HG02798 (cell line): ENCODE data around the gene MT1HL1.
"Not testable (repeated sequence)": the region's sequence is repeated elsewhere in the genome, so short reads cannot be mapped to it uniquely, and the experiment has no call there.

Experiments
- ATAC-seq: cut with Tn5 transposase; IDR thresholded peaks from one replicate; pipeline ENCODE4 v1.9.1; 2021; ENCODE audit warnings: mild to moderate bottlenecking; ENCODE audit not compliant: unreplicated experiment, poor library complexity

MT1HL1 gene

DNA sequence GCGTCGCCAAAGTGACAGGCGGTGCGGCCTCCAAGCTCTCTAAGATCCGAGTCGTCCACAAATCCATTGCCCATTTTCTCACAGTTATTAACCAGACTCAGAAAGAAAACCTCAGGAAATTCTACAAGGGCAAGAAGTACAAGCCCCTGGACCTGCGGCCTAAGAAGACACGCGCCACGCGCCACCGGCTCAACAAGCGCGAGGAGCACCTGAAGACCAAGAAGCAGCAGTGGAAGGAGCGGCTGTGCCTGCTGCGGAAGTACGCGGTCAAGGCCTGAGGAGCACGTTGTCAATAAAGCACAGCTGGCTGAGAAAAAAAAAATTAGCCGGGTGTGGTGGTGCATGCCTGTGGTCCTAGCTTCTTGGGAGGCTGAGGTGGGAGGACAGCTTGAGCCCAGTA is 22.8 kb downstream of the MT1HL1 start:
- ATAC-seq = not testable (repeated sequence)

DNA sequence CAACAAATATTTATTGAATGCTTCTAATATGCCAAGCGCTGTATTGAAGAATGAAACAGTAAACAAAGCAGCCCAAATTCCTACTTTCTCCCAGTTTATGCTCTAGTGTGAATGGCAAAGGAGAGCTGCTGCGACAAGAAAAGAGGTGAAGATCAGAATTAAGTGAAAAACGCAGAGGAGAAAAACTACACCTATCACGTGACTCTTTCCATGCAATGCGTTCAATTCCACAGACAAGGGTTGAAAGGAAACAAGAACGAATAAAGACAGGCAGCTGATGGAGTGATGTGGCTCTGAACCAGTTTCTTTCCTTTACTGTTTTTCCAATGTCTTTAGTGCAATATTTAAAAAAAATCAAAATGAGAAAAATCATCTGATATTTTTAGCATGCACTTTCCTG is 23.6 kb downstream of the MT1HL1 start:
- no peak for ATAC-seq

DNA sequence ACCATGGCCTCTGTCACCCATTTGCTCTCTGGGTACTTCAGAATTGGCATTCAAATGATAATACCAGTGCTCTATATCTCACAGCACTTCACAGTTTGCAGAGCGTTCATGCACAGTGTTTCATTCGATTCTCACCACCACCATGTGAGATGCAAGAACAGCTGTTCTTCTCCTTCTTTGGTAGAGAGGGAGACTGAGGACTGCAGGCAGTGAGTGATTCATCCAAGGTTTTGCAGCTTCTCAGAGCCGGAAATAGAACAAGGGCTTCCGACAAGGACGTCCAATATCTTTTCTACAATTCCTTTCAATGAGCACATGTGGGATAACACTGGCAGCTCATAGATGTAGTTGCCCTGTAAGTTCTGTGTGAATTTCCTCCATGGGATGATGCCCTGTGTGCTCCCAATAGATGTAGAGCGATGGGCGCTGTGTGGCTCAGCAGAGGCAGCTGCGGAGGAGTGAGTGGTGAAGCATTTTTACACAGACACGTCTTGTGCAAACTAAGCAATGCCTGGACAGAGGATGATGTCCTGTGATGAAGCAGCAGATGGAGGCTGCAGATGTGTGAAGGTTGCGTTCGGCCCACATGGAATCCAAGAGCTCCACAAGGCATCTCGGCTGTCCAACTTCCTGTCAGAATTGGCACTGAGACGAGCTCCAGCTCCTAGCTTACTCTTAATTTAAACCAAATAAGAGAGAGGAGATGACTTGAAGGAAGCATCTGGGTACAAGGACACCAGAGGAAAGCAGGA is 24.9 kb downstream of the MT1HL1 start:
- ATAC-seq = no peak

DNA sequence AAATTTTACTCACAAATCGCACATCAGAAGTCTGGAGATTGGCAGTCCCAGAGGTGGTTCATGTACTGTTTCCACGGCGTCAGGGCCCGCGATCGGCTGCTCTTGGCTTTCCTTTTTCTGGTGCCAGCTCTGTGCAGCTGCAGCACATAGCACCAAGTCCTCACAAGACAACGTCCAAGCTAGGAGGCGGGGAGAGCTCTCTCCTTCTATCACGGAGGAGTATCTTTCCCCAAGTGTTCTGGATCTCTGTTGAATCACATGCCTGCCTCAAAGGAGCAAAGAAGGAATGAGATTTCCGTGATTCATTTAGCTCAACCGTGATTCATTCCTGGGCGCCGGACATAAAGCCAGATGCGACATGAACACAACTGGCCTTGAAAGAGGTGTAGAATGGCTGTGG is 25.5 kb downstream of the MT1HL1 start:
- no peak for ATAC-seq

DNA sequence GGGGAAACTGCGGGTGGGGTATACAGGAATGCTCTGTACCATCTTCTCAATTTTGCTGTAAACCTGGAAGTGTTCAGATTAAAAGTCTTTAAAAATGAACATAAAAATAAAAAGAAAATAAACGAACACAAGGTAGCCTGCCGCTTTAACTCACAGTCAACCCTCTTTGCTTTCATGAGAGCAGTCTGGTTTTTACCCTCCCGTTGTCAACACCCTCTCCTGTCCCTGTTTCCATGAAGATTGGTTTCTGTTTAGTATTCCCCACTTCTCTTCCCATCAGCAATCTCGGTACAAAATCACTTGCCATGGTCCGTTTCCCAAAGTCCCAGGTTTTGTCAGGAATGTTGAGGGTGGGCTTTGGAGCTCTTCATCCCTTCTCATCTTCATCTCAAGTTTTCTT is 28.8 kb downstream of the MT1HL1 start:
- ATAC-seq = no peak

DNA sequence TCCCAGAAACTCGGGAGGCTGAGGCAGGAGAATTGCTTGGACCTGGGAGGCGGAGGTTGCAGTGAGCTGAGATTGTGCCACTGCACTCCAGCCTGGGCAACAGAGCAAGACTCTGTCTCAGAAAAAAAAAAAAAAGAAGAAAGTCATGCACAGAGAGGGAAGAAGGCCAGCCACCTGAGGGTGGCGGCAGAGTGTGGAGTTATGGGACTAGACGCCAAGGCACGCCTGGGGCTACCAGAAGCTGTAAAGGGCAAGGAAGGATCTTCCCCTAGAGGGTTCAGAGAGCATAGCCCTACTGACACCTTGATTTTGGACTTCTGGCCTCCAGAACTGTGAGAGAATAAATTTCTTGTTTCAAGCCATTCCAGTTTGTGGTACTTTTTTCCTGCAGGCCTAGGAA is 30.2 kb downstream of the MT1HL1 start:
- ATAC-seq = not testable (repeated sequence)

DNA sequence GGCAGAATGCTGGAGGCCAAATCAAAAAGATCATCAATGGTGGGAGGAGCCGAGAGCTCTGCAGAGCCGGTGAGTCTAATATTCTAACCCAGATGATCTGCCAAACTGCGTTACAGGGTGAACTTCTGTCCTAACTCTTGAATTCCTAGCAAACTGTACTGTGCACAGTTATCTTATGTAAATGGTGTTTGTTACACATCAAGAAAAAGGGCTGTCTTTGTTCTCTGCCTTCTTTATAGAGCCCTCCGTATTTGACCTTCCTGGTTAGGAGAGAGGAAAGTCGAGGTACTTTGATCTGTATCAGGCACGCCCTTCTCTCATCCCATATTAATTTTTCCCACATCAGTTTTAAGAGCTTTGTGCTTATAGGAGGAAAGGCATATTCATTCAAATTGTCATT is 37.6 kb downstream of the MT1HL1 start:
- ATAC-seq = no peak

DNA sequence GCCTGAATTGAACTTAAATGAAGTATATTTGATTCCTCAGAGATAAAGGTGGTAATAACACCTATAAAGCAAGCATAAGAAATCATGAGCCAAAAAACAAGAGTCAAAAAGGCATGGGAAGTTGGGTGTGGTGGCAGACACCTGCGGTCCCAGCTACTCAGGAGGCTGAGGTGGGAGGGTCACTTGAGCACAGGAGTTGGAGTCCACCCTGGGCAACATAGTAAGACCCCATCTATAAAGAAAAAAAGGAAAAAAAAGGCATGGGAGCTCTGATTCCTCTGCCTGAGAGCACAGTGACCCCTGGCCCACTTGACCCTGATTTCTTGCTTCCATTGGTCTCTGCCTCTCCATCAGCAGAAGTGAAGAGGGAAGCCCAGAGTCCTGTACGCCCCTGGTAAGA is 40.3 kb downstream of the MT1HL1 start:
- ATAC-seq = no peak

DNA sequence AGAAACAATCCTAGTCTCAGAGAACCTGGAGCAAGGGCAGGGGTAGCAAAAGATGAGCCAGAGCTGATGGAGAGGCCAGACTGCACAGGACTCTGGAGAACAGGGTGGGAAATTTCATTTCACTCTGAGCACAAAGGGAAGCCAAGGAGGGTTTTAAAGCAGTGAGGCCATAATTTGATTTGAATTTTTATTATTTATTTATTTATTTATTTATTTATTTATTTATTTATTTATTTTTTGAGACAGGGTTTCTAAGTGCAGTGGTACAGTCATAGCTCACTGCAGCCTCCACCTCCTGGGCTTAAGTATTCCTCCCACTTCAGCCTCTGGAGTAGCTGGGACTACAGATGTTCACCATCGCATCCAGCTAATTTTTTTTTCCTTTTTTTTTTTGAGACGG is 45.1 kb downstream of the MT1HL1 start:
- ATAC-seq = no peak

DNA sequence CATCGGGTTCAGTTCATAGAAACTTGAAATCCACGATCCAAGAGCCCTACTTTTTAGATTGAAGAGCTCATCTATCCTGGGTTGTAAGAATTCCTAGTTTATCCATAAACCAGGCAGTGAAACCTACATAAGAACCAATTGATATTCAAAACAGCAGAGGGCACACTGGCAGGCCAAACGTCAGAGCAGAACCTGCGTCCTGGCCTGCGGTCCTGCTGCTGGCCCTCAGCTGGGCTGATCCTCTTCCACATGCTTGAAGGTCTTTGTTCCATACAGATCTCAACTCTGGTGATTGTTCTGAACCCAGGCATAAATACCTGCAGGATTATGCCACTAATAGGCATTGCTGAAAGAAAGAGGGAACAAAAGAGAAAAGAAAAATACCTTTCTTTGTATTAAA is 47.0 kb downstream of the MT1HL1 start:
- ATAC-seq = no peak
